GM12878 (cell line): Measurements from ENCODE around the gene GSG1L. TPM values are rescaled to one million over a fixed set of nuclear protein-coding genes. Genes with fewer than 3 reads are reported as not detected.

Experiments used
- ATAC-seq: fragments of 200-7000 bp; cut with Tn5 transposase; 3 replicates; pipeline ENCODE4 v1.9.1; 2020; ENCODE audit warnings: mild to moderate bottlenecking, moderate library complexity
- BruUV-seq: library from RNA; stranded (reverse); fragments of 400-500 nt; replicated peaks from 2 replicates; lab custom pipeline; 2021; lab: Mats Ljungman, UMichigan
- CTCF ChIA-PET: fragments of 300-600 bp; sonication (Branson Sonifier 250); formaldehyde crosslinking; extraction: SDS; loops from one replicate; lab custom pipeline; 2021; ENCODE audit warnings: inconsistent platforms; lab: Yijun Ruan, JAX
- POLR2A ChIA-PET: fragments of 350-600 bp; formaldehyde crosslinking; extraction: SDS; loops from one replicate; lab custom pipeline; 2021; ENCODE audit warnings: inconsistent platforms; lab: Charles Lee
- RAD21 ChIA-PET: fragments of 300-600 bp; sonication (Branson Sonifier 250); formaldehyde crosslinking; loops from one replicate; lab custom pipeline; 2023; ENCODE audit warnings: antibody characterized with exemption; ENCODE audit not compliant: unreplicated experiment; lab: Charles Lee
- SMC1A ChIA-PET: fragments of 300-600 bp; sonication (Branson Sonifier 250); formaldehyde crosslinking; loops from one replicate; lab custom pipeline; 2023; ENCODE audit not compliant: unreplicated experiment, uncharacterized antibody; lab: Charles Lee
- DNase-seq: peaks from one replicate; pipeline ENCODE4 v3.0.0-alpha.2; 2011; ENCODE audit warnings: low read depth, low spot score
- FAIRE-seq: peaks from 3 replicates; lab custom pipeline; 2011; peaks lifted over from hg19 to GRCh38; lab: Jason Lieb, UNC
- H2AFZ ChIP-seq: 2 replicates; pipeline ENCODE4 v1.6.0; 2011; ENCODE audit warnings: low read depth, low read length, control low read depth; ENCODE audit not compliant: control insufficient read depth
- H3K27ac ChIP-seq: 2 replicates; pipeline ENCODE4 v1.5.1; 2011; ENCODE audit warnings: control low read depth; ENCODE audit not compliant: control insufficient read depth, insufficient read depth
- H3K27me3 ChIP-seq, 2 experiments: replicated peaks in 1 of 2; 2 replicates each; pipeline versions ENCODE4 v1.6.0 to v1.6.1; 2011; ENCODE audit warnings: low read length in 1 of 2; ENCODE audit not compliant: control insufficient read depth in 2 of 2, insufficient read depth in 2 of 2
- H3K36me3 ChIP-seq, 2 experiments: 2 replicates each; pipeline ENCODE4 v1.5.1; 2011; ENCODE audit warnings: low read length in 1 of 2; ENCODE audit not compliant: control insufficient read depth in 2 of 2, insufficient read depth in 2 of 2
- H3K4me1 ChIP-seq: 2 replicates; pipeline ENCODE4 v1.6.1; 2011; ENCODE audit warnings: mild to moderate bottlenecking, low read length, moderate library complexity, mixed read lengths; ENCODE audit not compliant: control insufficient read depth, insufficient read depth
- H3K4me2 ChIP-seq: 2 replicates; pipeline ENCODE4 v1.6.0; 2011; ENCODE audit warnings: control low read depth; ENCODE audit not compliant: control insufficient read depth, insufficient read depth
- H3K4me3 ChIP-seq: fragments of 200-600 bp; sonication (generic); 2 replicates; pipeline ENCODE4 v1.5.1; 2016
- H3K79me2 ChIP-seq: 2 replicates; pipeline ENCODE4 v1.6.0; 2011; ENCODE audit warnings: low read length; ENCODE audit not compliant: control insufficient read depth, insufficient read depth
- H3K9ac ChIP-seq: 2 replicates; pipeline ENCODE4 v1.8.0; 2011; ENCODE audit warnings: low read length, control low read depth, mixed read lengths; ENCODE audit not compliant: control insufficient read depth, insufficient read depth
- H3K9me3 ChIP-seq: replicated peaks from 3 replicates; pipeline ENCODE4 v1.5.1; 2011; ENCODE audit warnings: mild to moderate bottlenecking, low read length; ENCODE audit not compliant: control insufficient read depth, insufficient read depth
- H4K20me1 ChIP-seq: 2 replicates; pipeline ENCODE4 v1.6.0; 2011; ENCODE audit not compliant: control insufficient read depth, insufficient read depth
- BRCA1 ChIP-seq: IDR thresholded peaks from 2 replicates; pipeline ENCODE4 v1.6.1; 2011; ENCODE audit warnings: low read depth, low read length, improper control_type of control experiment
- E2F8 ChIP-seq: fragments of 450-650 bp; IDR thresholded peaks from 2 replicates; pipeline ENCODE4 v1.6.1; 2018; ENCODE audit warnings: mild to moderate bottlenecking, low read depth, moderate library complexity; ENCODE audit not compliant: partially characterized antibody
- HDAC2 ChIP-seq: fragments of 200-600 bp; sonication (generic); IDR thresholded peaks from 2 replicates; pipeline ENCODE4 v1.6.1; 2017
- IRF3 ChIP-seq: fragments of 450-650 bp; IDR thresholded peaks from 2 replicates; pipeline ENCODE4 v1.6.1; 2014; ENCODE audit warnings: mild to moderate bottlenecking
- IRF5 ChIP-seq: fragments of 450-650 bp; IDR thresholded peaks from 2 replicates; pipeline ENCODE4 v1.6.1; 2017; ENCODE audit warnings: borderline replicate concordance
- JUNB ChIP-seq: IDR thresholded peaks from 2 replicates; pipeline ENCODE4 v1.6.1; 2016; ENCODE audit warnings: antibody characterized with exemption, mild to moderate bottlenecking
- MEF2B ChIP-seq: fragments of 450-650 bp; IDR thresholded peaks from 2 replicates; pipeline ENCODE4 v1.6.1; 2018; ENCODE audit warnings: mild to moderate bottlenecking, moderate library complexity; ENCODE audit not compliant: partially characterized antibody, poor library complexity, severe bottlenecking
- NFIC ChIP-seq: IDR thresholded peaks from 2 replicates; pipeline ENCODE4 v1.6.1; 2012; ENCODE audit warnings: low read depth, mild to moderate bottlenecking, inconsistent platforms, low read length, moderate library complexity
- POLR2AphosphoS5 ChIP-seq: IDR thresholded peaks from 2 replicates; pipeline ENCODE4 v1.6.1; 2011; ENCODE audit warnings: mild to moderate bottlenecking, low read length, inconsistent platforms
- SREBF1 ChIP-seq: IDR thresholded peaks from 2 replicates; pipeline ENCODE4 v1.6.1; 2012; ENCODE audit warnings: mild to moderate bottlenecking, low read length
- ZNF622 ChIP-seq: fragments of 450-650 bp; IDR thresholded peaks from 2 replicates; pipeline ENCODE4 v1.6.1; 2017; ENCODE audit warnings: mild to moderate bottlenecking, inconsistent platforms
- WGBS: methylation state at CpG from one replicate; pipeline ENCODE4 v1.1.6; 2016; ENCODE audit warnings: low lambda C conversion rate; ENCODE audit not compliant: insufficient replicate concordance, insufficient coverage; ENCODE audit errors: missing lambda C conversion rate; 5-methylcytosine and 5-hydroxymethylcytosine counted together
- in situ Hi-C: fragments of 300-500 bp; cut with MboI; formaldehyde crosslinking; loops from 9 replicates; pipeline ENCODE4 v1.14.3; 2018; ENCODE audit warnings: mixed read lengths
- intact Hi-C: fragments of 100-400 bp; cut with micrococcal nuclease; formaldehyde crosslinking; loops from one replicate; pipeline ENCODE4 v1.14.2; 2022; ENCODE audit not compliant: unreplicated experiment
- polyA plus RNA-seq, 11 experiments: library from polyadenylated mRNA; depleted of rRNA in 4 of 11; unstranded in 6 of 11; stranded (reverse) in 5 of 11; fragments of >200 nt; fragmentation: Nextera tagmentation in 4 of 11; fragmentation: Illumina TruSeq in 1 of 11; extraction: Ambion mirVana in 4 of 11; extraction: Trizol in 1 of 11; gene quantifications; 1 replicate in 1 of 11; 2 replicates in 10 of 11; pipeline versions ENCODE4 v1.2.1 to v1.2.3, GENCODE V29; 2011 to 2016; ENCODE audit warnings: inconsistent platforms in 2 of 11, missing spikeins in 2 of 11, low read depth in 1 of 11
- total RNA-seq, 4 experiments: library from RNA; depleted of rRNA in 3 of 4; stranded (reverse); fragments of >200 nt in 3 of 4; fragmentation: Illumina TruSeq in 1 of 4; extraction: Trizol in 1 of 4; gene quantifications; 2 replicates each; pipeline versions ENCODE4 v1.2.1 to v1.2.3, GENCODE V29; 2013 to 2021
- TF ChIP-seq, protein P1 (sequence below): fragments of 450-650 bp; IDR thresholded peaks from 2 replicates; pipeline ENCODE4 v1.6.1; 2016; ENCODE audit warnings: mild to moderate bottlenecking, moderate library complexity, borderline replicate concordance

GSG1L gene
- total and polyA plus RNA-seq, 10 of the 15 experiments (the other 5 are each of a cell fraction or from before 2014, with no cell fraction given): not detected

GRCh38 chr16:28085389-28086171 is 22.1 kb upstream of the GSG1L start:
- 61% methylated on average over 12 of the region's 12 CpGs for WGBS
- Histone ChIP-seq H3K27me3 (no peaks in the 10 kb centered on the region), H3K4me1 (no peaks in the 10 kb centered on the region), H3K27ac (no peak overlapping the region), H3K36me3 (no peaks in the 10 kb centered on the region), H3K79me2 (no peaks in the 10 kb centered on the region), H3K4me2 (no peak overlapping the region), H3K9me3 (no peaks in the 10 kb centered on the region), H3K9ac (no peak overlapping the region), H4K20me1 (no peaks in the 10 kb centered on the region), H3K4me3 (no peak overlapping the region), H2AFZ (no peak overlapping the region)
- CTCF ChIA-PET: no interaction called here
- FAIRE-seq (no peak), ATAC-seq (no peak), DNase-seq (no peak)
- POLR2A ChIA-PET: no interaction called here
- RAD21 ChIA-PET: no interaction called here
- intact Hi-C loops: no loop called here
- SMC1A ChIA-PET: no interaction called here
- no TSS peak for BruUV-seq
- in situ Hi-C loops: no loop called here
- no peak for TF ChIP-seq IRF3
- no peak for TF ChIP-seq POLR2AphosphoS5
- no peak for TF ChIP-seq BRCA1
- TF ChIP-seq HDAC2: no peak
- TF ChIP-seq IRF5: no peak
- no peak for TF ChIP-seq MEF2B
- TF ChIP-seq E2F8: no peak
- no peak for TF ChIP-seq NFIC
- TF ChIP-seq, protein P1, sequence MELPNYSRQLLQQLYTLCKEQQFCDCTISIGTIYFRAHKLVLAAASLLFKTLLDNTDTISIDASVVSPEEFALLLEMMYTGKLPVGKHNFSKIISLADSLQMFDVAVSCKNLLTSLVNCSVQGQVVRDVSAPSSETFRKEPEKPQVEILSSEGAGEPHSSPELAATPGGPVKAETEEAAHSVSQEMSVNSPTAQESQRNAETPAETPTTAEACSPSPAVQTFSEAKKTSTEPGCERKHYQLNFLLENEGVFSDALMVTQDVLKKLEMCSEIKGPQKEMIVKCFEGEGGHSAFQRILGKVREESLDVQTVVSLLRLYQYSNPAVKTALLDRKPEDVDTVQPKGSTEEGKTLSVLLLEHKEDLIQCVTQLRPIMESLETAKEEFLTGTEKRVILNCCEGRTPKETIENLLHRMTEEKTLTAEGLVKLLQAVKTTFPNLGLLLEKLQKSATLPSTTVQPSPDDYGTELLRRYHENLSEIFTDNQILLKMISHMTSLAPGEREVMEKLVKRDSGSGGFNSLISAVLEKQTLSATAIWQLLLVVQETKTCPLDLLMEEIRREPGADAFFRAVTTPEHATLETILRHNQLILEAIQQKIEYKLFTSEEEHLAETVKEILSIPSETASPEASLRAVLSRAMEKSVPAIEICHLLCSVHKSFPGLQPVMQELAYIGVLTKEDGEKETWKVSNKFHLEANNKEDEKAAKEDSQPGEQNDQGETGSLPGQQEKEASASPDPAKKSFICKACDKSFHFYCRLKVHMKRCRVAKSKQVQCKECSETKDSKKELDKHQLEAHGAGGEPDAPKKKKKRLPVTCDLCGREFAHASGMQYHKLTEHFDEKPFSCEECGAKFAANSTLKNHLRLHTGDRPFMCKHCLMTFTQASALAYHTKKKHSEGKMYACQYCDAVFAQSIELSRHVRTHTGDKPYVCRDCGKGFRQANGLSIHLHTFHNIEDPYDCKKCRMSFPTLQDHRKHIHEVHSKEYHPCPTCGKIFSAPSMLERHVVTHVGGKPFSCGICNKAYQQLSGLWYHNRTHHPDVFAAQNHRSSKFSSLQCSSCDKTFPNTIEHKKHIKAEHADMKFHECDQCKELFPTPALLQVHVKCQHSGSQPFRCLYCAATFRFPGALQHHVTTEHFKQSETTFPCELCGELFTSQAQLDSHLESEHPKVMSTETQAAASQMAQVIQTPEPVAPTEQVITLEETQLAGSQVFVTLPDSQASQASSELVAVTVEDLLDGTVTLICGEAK: no peak
- no peak for TF ChIP-seq ZNF622
- no peak for TF ChIP-seq SREBF1
- TF ChIP-seq JUNB: no peak
